HepG2 (cell line): ENCODE measurements around the gene GLO1. TPM values are rescaled to one million over a fixed set of nuclear protein-coding genes. Genes with fewer than 3 reads are reported as not detected.

Experiments
- HDAC1 ChIP-seq: sonication (generic); formaldehyde crosslinking; IDR thresholded peaks from 2 replicates; pipeline ENCODE4 v1.5.1; 2020; ENCODE audit warnings: mild to moderate bottlenecking, missing genetic modification reagents
- IRF1 ChIP-seq: sonication (generic); formaldehyde crosslinking; IDR thresholded peaks from 2 replicates; pipeline ENCODE4 v1.4.0; 2020; ENCODE audit warnings: low read depth, mild to moderate bottlenecking, missing genetic modification reagents
- MXD1 ChIP-seq: sonication (generic); formaldehyde crosslinking; IDR thresholded peaks from 2 replicates; pipeline ENCODE4 v1.4.0; 2020; ENCODE audit warnings: mild to moderate bottlenecking, missing genetic modification reagents
- SRSF9 ChIP-seq: fragments of 200-400 bp; formaldehyde crosslinking; IDR thresholded peaks from 2 replicates; pipeline ENCODE4 v1.6.1; 2018; ENCODE audit warnings: borderline replicate concordance, mild to moderate bottlenecking, low read depth, low read length; ENCODE audit not compliant: insufficient read depth, poor library complexity, severe bottlenecking
- ZBTB40 ChIP-seq, 2 experiments: fragments of 450-650 bp in 1 of 2; sonication (generic) in 1 of 2; formaldehyde crosslinking in 1 of 2; IDR thresholded peaks; 2 replicates each; pipeline versions ENCODE4 v1.6.1 to v1.8.0; 2016 to 2022; ENCODE audit warnings: antibody characterized with exemption in 1 of 2, mild to moderate bottlenecking in 1 of 2, missing genetic modification reagents in 1 of 2
- ZNF788 ChIP-seq: sonication (generic); formaldehyde crosslinking; IDR thresholded peaks from 2 replicates; pipeline ENCODE4 v1.5.0; 2020; ENCODE audit warnings: mild to moderate bottlenecking, missing genetic modification reagents, borderline replicate concordance
- polyA plus RNA-seq, 8 experiments: library from polyadenylated mRNA; depleted of rRNA in 3 of 8; stranded (reverse) in 7 of 8; unstranded in 1 of 8; fragments of >200 nt; fragmentation: Illumina TruSeq in 4 of 8; extraction: Trizol in 4 of 8; gene quantifications; 2 replicates each; pipeline versions ENCODE4 v1.2.1 to v1.2.3, GENCODE V29; 2011 to 2016; ENCODE audit warnings: low read depth in 4 of 8, missing spikeins in 1 of 8, mixed read lengths in 1 of 8; ENCODE audit not compliant: insufficient read depth in 1 of 8
- total RNA-seq, 5 experiments: library from RNA; depleted of rRNA; stranded (reverse); fragments of >200 nt; fragmentation: Illumina TruSeq; extraction: Trizol; gene quantifications; 2 replicates each; pipeline ENCODE4 v1.2.3, GENCODE V29; 2016; ENCODE audit warnings: low read depth in 1 of 5

GLO1 gene
- total and polyA plus RNA-seq, 2 of the 13 experiments (the other 11 are each of a cell fraction or from before 2014, with no cell fraction given) = 77.1 to 177 TPM

GRCh38 chr6:38638941-38639497 is 63.9 kb downstream of the GLO1 start (continued):
- TF ChIP-seq ZBTB40 (IDR thresholded peaks at IDR 0.05) (no peak), ZBTB40 (CRISPR knock-in tag; IDR thresholded peaks at IDR 0.05) (0 out of 2 replicates have a peak, but pooled peaks have one; percentile 30), MXD1 (CRISPR knock-in tag) (peak; percentile 0; the same call in 1 of the 2 replicates), ZNF788 (peak; percentile 82; the same call in 1 of the 2 replicates), IRF1 (CRISPR knock-in tag) (no peak), HDAC1 (CRISPR knock-in tag) (peak; percentile 53; the same call in 1 of the 2 replicates), SRSF9 (no peak)
